ENCODE measurements around the gene DTNB. TPM values are rescaled to one million over a fixed set of nuclear protein-coding genes. Genes with fewer than 3 reads are reported as not detected.

Gene DTNB
- total RNA-seq, 1 donor from 2014 or later: 26.2 TPM

- ATAC-seq: no peak
- intact Hi-C loops (cut with DNase I): no loop called here
- DNase-seq (ENCODE audit: low spot score): no peak
Observed at GRCh38 chr2:25347846-25348245, 325.5 kb downstream of the DTNB start.

GRCh38 chr2:25347205-25347815 is 326.1 kb downstream of the DTNB start:
- ATAC-seq (no peak), DNase-seq (ENCODE audit: low spot score) (no peak)
- intact Hi-C loops (cut with DNase I): no loop called here

GRCh38 chr2:25343187-25343825 is 330.1 kb downstream of the DTNB start:
- ATAC-seq (no peak), DNase-seq (ENCODE audit: low spot score) (no peak)
- intact Hi-C loops (cut with DNase I): no loop called here

GRCh38 chr2:25342372-25343186 is 330.8 kb downstream of the DTNB start:
- intact Hi-C loops (cut with DNase I): no loop called here
- ATAC-seq: peak; percentile 90
- peak; percentile 88 for DNase-seq (ENCODE audit: low spot score)

GRCh38 chr2:25341753-25342371 is 331.5 kb downstream of the DTNB start, which contains the start of gene DNMT3A:
Gene DNMT3A (minus strand): TSS chr2:25341925. CDS start chr2:25313984, 27,941 bp downstream.
- peak; percentile 86 for DNase-seq (ENCODE audit: low spot score)
- intact Hi-C loops (cut with DNase I): no loop called here
- ATAC-seq: peak; percentile 49

GRCh38 chr2:25341011-25341727 is 332.2 kb downstream of the DTNB start:
- intact Hi-C loops (cut with DNase I): no loop called here
- no peak for DNase-seq (ENCODE audit: low spot score)

GRCh38 chr2:25340181-25340921 is 333.0 kb downstream of the DTNB start:
- peak; percentile 6 for ATAC-seq
- no peak for DNase-seq (ENCODE audit: low spot score)
- intact Hi-C loops (cut with DNase I): loop anchor here (1.0 kb wide), 1 partner anchor 77 kb away; no protein-coding TSS in a partner anchor

More at GRCh38 chr2:25341011-25341727, 332.2 kb downstream of the DTNB start:
- ATAC-seq: no peak

- intact Hi-C loops (cut with DNase I): loop anchor here (1.0 kb wide), 1 partner anchor 76 kb away; no protein-coding TSS in a partner anchor
- peak; percentile 10 for ATAC-seq
Observed at GRCh38 chr2:25339791-25340180, 333.6 kb downstream of the DTNB start.

GRCh38 chr2:25339211-25339674 is 334.1 kb downstream of the DTNB start:
- DNase-seq (ENCODE audit: low spot score) (no peak), ATAC-seq (no peak)
- intact Hi-C loops (cut with DNase I): no loop called here

More at GRCh38 chr2:25339791-25340180, 333.6 kb downstream of the DTNB start:
- no peak for DNase-seq (ENCODE audit: low spot score)

- ATAC-seq: no peak
- DNase-seq (ENCODE audit: low spot score): no peak
- intact Hi-C loops (cut with DNase I): no loop called here
Observed at GRCh38 chr2:25338401-25338800, 335.0 kb downstream of the DTNB start.

- intact Hi-C loops (cut with DNase I): no loop called here
- no peak for DNase-seq (ENCODE audit: low spot score)
Observed at GRCh38 chr2:25337891-25338290, 335.5 kb downstream of the DTNB start.

GRCh38 chr2:25337276-25337675 is 336.1 kb downstream of the DTNB start:
- ATAC-seq (no peak), DNase-seq (ENCODE audit: low spot score) (no peak)
- intact Hi-C loops (cut with DNase I): no loop called here

More at GRCh38 chr2:25337891-25338290, 335.5 kb downstream of the DTNB start:
- no peak for ATAC-seq

- intact Hi-C loops (cut with DNase I): no loop called here
- DNase-seq (ENCODE audit: low spot score) (no peak), ATAC-seq (no peak)
Observed at GRCh38 chr2:25336383-25336841, 337.0 kb downstream of the DTNB start.

- intact Hi-C loops (cut with DNase I): no loop called here
- DNase-seq (ENCODE audit: low spot score) (no peak), ATAC-seq (no peak)
Observed at GRCh38 chr2:25335971-25336370, 337.4 kb downstream of the DTNB start.

- no peak for DNase-seq (ENCODE audit: low spot score)
- intact Hi-C loops (cut with DNase I): no loop called here
- no peak for ATAC-seq
Observed at GRCh38 chr2:25335204-25335603, 338.2 kb downstream of the DTNB start.

GRCh38 chr2:25334482-25334881 is 338.9 kb downstream of the DTNB start:
- intact Hi-C loops (cut with DNase I): no loop called here
- DNase-seq (ENCODE audit: low spot score) (no peak), ATAC-seq (no peak)

- no peak for DNase-seq (ENCODE audit: low spot score)
- intact Hi-C loops (cut with DNase I): no loop called here
- ATAC-seq: no peak
Observed at GRCh38 chr2:25333981-25334380, 339.4 kb downstream of the DTNB start.

- ATAC-seq (no peak), DNase-seq (ENCODE audit: low spot score) (no peak)
- intact Hi-C loops (cut with DNase I): no loop called here
Observed at GRCh38 chr2:25332571-25332970, 340.8 kb downstream of the DTNB start.

All from sciatic nerve (tissue), 2 donors.